Kidney capillary endothelial cell (primary cell): ENCODE data around the gene APCDD1.

Experiments
- DNase-seq: peaks from one replicate; pipeline ENCODE4 v3.0.0-alpha.2; 2018; ENCODE audit warnings: low spot score

APCDD1 gene

DNA sequence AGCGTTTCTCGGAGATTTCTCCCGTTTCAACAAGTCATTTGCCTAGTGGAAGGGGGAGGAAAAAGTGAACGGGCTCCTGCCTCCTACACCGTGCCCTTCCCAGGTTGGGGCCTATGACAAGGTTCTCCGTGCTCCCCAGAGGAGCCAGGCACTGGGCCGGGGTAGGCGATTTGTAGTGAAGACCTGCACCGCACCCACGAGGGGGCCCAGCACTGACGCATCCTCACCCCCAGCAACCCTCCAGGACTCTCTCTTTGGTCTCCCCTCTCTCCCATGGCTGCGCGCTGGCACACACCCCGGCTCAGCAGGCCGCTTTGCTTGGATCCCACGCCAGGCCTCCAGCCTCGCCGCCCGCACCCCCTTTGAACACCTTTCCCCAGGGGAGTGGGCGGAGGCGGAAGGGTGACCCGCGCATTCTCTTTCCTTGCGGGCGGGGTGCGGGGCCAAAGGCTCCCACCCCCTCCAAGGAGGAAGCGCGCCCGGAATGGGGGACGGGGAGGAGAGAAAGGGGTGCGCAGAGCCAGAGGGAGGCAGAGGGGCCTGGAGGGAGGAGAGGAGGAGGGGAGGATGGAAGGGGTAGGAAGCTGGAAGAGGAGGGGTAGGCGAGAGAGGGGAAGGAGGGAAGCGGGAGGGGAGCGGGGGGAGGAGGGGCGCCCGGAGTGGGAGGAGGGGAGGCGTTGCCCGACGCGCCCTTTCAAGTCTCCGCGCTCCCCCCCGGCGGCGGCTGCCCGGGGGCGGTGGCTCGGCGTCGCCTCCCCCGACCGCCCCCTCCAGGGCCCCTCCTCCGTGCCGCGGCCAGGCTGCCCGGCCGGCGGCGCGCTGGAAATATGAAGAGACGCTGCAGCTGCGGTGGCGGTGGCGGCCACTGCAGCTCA, at the start of gene APCDD1:
TSS of gene APCDD1 (plus strand) at position 830 of the 875 bp plus-strand sequence. CDS start 347 bp downstream, outside the sequence.
- DNase-seq, result no peak

DNA sequence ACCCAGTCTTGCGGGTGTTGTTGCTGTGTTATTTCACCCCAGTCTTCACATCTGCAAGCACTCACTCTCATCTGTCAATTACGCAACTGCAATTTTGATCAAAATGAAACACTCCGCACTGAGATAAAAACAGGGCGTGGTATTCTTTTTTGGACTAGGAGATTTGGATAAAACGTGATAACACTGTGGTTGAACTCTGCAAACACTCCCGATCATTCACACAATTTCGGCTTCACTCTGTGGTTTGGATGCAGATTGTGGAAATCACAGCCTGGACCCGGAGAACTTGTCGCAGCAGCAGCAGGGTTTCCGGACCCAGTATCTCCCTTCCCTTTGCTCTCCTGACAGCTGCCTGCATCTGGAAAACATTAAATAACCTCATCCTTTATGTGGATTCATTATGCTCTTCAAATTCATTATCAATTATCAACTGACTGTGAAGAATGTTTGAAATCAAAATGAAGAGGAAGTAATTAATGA, 49.4 kb upstream of the APCDD1 start:
- DNase-seq, result no peak

DNA sequence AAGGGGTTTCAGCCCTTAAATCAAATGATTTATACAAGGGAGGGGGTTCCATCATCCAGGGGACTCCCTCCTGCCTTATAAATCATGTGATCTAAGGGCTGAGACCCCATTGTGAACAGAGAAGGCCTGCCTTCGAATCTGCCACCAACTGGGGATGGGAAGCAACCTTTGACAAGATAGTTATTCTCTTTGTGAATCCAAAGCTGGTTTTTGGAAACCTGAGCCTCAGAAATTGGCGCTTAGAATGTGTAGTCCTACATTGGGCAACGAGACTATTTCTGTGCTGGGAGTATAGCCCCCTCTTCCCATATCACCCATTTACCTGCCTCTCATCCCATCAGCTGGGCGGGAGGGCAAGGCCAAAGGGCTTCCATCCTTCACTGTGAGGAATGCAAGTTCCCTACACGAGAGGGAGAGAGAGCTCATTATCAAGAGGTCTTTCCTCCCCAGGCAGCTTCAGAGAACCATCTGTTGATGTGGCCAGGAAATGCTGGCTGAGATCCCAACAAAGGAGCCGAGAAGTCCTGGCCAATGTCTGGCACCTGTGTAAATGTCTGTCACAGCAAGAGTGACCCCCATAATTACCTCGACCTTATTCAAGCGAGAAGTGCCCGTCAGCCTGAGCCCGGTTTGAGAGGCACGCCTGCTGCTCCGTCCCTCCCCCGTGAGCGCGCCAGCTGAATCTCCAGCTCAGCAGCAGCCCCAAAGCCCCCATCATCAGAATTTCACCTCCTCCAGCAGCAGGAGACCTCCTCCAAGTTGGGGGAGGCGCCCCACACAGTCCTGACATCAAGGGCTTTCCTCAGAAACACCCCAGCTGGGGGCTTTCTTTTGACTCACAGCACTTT, 48.4 kb upstream of the APCDD1 start:
- DNase-seq, result no peak

DNA sequence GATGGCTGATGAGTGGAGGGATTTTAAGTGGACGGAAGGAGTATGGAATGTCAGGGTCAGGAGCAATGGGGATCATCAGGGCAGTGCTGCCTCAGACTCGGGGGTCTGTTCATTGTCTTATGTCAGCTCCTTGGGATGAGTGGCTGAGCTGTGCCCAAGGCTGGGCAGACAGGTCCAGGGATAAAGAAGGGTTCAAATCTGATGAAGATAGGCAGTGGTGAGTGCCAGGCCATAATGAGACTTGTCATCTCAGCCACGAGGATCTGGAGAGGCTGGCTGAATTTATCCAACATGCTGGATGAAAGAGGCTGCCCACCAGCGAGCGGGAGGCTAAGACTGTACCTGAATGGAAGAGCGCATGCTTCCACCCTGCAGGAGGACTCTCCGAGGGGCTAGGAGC, 46.3 kb upstream of the APCDD1 start:
- DNase-seq, result no peak

DNA sequence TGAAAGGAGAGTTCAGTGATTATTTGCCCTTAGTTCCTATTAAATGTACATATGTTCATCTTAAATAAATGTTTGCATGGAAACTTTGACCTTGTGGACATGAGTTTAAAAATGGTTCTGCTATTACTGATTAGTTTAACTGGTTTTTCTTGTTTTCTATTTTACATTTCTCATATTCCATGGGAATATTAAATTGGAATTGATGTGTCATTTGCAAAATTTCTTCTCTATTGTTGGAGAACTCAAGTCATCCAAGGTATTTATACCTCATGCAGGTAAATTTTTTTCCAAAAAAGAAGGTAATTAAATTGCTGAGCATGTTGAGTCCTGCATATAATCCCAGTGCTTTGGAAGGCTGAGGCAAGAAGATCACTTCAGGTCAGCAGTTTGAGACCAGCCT, 45.4 kb upstream of the APCDD1 start:
- DNase-seq, result no peak

DNA sequence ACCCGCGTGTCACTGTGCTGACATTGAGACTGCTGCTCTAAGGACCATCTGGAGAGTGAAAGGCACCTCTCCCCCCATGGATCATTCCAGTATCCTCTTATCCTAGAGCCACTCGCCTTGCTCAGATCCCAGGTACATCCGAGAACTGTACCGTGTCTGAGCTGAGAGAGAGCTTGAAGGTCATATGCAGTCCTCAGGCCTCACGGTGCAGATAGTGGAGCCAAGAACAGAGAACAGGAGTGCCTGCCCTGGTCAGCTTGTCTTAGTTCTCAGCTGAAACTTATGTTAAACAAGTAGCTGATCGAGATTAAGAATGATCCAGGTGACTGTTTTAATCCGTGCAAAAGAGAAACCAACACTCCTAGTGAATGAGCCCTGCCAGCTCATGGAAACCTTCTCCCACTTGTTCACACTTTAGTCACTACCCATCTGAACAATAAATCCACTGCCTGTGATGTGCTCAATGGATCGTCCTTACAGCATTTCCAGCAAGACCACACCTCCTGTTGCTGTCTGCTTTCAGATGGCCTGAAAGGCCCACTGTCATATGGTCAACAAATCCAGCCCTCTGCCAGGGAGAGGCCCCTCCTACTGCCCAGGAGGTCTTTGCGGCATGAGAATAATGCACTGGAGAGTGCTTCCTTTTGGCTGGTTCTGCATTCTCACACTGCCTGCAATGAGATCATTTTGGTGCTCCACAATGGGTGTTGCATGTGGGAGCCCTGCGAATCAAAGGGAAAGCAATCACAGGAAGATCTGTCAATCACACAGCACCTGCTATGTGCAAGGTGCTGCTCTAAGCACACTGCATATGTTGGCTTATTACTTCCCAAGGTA, 43.7 kb upstream of the APCDD1 start:
- no peak for DNase-seq

DNA sequence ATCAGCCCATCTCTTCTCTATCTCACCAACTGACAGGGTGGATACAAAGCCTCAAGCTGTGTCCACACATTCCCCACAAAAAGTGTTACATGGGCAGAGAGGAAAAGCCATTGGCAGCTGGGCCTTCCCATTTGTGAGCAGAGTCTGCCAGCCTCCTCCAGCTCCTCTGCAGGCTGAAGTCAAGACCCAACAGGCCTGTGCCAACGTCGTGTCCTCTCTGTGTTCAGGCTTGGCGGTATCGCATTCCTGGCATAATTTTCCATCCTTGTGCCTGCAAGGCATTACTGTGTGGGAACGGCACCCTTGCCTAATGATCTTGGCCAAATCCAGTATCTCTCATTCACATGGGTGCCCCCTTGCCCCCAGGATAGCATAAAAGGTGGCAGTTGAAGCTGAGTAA, 41.5 kb upstream of the APCDD1 start:
- no peak for DNase-seq

DNA sequence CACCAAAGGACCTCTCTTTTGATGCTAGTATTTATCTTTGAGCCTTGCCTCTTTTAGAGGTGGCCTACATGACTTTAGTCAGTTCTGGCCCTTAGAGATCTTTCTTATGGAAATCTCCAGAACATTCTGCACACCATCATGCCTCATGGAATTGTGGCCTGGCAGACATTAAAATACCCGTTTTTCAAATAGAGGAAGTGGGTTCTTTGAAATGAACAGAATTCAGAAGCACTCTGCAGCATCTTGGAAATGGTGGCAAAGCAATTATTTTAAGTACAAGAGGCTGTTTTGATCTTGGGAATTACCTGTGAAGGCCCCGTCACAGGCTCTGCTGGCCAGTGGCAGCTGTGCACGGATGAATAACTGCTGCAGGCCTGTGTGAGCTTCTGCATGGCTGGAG, 40.7 kb upstream of the APCDD1 start:
- DNase-seq, result no peak

DNA sequence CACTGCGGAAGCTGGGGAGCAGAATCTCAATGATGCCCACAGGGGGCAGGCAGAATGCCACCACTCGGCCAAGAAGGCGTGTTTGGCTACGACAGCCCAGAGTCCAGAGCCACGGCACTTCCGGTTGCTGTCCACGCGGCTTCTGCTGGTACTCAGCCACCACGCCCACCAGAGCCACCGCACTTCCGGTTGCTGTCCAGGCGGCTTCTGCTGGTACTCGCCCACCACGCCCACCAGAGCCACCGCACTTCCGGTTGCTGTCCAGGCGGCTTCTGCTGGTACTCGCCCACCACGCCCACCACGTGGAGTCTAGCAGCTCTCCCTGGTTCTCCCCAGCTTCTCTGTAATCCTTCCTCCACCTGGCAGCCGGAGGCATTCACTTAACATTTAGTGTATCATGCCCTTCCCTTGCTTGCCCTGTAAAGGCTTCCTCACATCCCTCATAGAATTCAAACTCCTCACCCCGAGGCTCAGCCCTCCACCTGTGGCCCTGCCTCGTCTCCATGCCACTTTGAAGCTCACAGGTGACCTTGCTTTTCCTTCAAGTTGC, 40.1 kb upstream of the APCDD1 start:
- DNase-seq, result no peak

DNA sequence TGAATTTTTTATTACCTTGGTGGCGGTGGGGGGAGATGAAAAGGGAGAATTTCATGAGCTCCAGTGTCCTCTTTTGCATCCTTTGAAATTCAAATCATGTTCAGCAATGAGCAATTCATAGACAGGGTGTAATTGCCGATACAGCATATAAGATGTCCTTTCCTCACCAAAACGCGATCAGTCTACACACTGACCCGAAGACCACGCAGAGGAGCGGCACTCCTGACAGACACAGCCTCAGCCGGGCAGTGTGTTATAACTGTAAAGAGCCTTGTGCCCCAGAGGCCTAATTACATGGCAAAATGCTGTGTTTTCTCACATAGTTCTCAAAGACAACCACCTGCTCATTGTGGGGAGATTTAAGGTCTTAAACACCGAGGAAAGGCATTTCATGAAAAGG, 38.4 kb upstream of the APCDD1 start:
- DNase-seq, result no peak

DNA sequence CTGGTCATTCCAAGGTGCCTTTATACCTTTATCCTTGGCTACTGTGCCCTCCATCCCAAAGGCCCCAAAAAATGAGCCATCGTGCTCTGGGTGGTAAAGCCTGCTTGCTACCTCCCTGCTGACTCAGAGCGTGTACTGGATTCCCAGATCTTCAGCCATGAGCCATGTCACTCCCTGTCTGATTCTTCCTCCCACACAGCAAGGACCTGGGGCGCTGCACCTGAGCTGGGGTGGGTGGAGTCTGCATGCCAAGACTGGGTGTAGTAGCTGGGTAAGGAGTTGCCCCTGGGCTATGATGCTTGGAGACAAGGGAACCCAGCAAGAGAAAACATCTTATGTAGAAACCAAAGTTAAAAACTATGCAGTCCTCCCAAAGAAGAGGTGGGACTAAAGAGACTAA, 37.2 kb upstream of the APCDD1 start:
- DNase-seq, result no peak

DNA sequence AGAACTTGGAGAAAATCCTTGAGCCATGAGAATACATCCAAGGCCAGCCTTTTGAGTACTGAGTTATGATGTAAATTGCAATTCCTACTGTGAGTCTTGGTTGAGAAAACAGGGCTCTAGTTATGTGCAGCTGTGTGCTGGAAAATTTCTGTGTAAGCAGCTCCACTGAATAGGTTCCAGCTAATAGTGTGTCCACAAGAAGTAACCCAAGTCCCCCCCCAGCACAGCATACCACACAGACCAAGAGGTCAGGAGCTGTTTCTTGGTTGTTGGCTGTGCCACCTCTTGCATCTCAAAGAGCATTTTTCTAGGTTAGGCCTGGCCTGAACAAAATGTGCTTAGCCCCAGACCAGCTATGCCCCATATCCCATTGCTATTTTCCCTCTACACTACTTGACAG, 36.8 kb upstream of the APCDD1 start:
- no peak for DNase-seq

DNA sequence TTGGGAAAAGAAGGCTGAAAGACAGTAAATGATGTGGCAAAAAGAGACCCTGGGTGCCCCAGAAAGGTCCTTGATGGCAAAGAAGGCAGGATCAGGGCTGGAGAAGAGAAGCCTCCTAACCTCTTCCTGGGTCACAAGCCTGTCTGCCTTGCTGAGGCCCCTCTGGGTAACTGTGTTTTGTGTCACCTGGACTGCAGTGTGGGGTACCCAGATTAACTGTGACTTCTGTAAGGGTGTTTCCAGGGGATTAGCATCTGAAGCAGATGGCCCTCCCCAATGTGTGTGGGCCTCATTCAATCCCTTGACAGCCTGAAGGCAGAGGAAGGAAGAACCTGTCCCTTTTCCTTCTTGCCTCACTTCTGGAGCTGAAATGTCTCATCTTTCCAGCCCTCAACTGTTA, 35.6 kb upstream of the APCDD1 start:
- DNase-seq, result no peak

DNA sequence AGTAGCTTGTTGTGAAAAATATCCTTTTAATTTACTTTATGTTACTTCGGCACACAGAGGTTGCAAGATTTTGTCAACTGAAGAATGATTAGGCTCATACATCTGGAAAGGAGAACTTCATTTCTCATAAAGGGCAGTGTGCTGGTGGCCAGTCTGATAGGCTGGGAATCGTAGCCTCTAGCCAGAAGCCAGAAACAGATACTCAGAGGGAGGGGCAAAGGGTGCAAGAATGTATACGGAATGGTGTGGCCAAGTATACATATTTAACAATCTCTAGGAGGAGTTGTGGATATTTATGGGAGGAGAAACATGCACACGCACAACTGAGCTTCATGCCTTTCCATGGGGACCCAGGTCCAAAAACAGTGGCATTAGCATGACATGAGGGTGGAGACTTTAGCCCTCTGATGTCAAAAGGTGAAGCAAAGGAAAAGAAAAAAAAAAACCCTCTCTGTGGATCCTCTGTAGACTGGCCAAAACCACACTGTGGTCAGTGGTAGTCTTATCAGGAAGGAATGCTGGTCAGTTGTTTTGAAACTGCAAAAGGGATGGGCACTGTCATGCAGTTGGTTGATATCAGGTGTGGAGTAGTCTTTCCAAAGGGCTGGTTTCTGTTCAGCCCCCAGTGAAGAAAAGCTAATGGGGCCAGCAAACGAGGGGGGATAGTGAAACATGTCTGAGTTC, 34.9 kb upstream of the APCDD1 start:
- no peak for DNase-seq

DNA sequence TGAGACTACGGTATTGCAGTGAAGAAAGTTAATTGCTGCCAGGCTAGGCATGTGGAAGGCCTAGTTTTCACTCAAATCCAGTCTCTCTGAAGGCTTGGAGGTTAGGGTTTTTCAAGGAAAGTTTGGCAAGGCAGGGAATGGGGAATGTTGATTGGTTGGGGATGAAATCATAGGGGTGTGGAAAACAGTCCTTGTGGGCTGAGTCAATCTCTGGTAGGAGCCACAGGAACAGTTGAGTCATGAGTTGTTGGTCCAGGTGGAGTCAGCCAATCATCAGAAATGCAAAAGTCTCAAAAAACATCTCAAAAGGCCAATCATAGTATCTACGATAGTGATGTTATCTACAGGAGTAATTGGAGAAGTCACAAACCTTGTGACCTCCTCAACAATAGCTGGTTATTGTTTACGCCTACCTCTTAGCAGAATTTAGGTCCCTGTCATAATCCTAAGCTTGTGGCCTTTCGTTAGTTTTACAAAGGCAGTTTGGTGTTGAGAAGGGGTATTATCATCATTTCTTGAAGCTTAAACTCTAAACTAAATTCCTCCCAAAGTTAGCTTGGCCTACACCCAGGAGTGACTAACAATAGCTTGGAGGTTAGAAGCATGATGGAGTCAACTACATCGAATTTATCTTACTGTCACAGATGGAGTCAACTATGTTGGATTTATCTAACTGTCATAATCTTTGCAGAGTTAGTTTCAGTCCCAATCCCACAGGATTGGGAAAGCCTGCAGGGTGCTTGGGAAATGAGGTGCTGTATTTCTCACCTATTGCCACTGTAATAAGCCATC, 33.7 kb upstream of the APCDD1 start:
- no peak for DNase-seq

DNA sequence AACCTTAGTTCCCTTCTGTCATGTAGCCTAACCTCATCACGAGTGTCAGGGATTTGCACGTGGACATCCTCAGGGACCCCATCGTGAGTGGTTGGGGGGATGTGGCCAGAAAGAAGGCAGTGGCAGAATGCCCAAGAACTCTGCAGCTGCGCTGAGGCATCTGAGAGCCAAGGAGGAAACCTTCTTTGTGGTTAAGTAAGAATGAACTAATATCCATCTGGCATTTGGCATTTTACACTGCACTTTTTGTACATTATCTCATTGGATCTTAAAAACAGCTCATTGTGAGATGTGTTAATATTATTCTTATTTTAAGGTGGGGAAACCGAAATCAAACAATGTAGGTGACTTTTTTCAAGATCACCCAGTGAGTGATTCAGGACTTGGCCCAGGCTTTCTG, 32.6 kb upstream of the APCDD1 start:
- no peak for DNase-seq

DNA sequence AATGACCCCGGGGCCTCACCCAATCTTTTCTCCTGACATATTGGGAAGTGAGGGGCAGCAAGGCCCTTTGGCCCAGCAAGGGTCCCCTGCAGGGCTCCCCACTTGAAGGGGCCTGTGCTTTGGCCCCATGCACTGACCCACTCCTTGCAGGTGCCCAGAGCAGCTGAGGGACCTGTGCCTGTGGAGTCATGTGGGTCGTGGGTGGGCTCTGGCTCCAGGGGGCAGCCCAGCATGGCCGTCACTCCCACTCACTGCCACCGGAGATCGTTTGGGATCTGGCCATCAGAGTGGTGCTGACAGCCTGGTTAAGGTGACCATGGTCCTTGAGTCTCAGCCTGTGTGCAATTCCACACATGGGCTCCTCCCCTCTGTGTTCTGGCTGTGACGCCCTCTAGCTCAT, 31.7 kb upstream of the APCDD1 start:
- DNase-seq, result no peak

DNA sequence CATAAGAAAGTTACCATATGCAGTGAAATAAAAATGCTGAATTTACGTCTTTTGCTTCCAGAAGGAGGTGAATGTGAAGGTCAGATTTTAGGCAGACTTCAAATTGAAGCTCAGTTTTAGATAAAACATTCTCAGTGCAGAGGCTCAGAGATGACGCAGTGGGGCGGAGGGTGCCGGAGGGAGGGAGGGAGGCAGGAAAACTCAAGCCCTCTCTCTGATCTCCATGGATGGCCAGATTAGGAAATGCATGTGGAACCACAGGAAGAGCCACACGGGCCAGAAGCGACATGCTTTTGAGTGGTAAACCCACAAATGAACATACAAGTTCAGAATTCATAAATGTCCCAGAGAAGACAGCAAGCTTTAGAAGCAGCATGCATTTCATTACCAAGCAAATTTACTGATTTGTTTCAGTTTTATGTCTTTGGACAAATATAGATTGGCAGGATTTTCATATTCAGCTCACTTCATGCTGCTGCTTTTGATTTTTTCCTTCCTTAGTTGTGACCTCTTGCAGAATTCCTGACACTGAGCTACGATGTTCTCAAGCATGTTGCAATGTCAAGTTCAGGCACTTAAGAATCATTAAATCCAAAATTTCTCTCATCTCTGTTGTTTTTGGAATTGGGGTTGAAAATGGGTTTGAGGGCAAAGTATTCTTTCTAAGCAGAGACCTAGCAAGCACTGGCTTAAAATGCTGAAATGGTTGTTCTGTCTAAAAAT, 29.7 kb upstream of the APCDD1 start:
- no peak for DNase-seq

DNA sequence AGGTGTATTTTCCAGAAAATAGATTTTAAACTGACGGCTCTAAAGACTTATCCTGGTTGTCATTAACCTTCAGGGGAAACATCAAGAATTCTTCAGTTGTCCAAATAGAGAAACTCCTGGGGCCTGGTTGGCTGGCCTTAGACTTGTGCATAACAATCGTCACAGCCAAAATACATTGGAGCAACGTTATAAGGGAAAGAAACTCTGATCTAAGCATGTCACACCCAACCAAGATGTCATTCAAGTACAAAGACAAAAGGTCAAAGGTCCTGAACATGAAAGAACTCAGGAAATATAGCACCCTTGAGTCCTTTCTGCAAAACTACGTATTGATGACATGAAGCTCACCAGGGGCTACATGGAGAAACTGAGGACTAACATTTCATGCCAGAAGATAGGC, 23.8 kb upstream of the APCDD1 start:
- DNase-seq, result no peak

DNA sequence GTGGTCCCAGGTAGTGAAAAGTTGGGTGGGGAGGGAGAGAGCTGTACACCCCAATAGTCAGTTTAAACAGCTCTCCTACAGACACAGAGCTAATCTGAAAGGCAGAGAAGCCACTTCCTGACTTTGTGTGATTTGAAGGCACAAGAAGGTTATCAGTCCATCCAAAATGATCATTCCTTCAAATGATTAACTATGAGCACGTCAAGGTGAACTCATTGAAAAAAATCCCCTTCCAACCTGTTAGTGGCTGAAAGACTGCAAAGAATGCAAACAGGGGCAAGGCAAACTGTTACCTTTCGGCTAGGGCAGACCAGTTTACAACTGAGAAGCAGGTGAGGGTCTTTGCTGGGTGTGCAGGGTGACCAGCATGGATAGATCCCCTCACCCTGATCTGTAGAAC, 22.8 kb upstream of the APCDD1 start:
- no peak for DNase-seq
